Measurements from ENCODE around the gene CLTCL1.

DNA sequence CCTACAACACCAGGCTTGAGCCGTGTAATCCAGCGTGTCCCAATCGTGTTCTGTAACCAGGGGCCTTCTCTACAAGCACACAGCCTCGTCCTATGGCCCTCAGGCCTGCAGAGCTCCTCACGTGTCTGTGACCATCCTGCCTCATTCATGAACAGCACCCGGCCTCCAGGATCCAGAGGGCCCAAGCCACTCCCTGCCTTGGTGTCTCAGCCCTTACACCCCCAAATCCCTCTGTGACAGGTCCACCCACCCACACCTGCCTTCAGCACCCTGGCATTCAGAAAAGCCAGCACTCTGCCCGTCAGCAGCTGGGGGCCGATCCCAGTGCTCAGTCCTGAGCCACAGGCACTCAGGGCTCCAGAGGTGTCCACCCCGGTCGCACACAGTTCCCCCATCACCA, 154.6 kb downstream of the CLTCL1 start:
- TF ChIP-seq POLR2A (IDR thresholded peaks at IDR 0.05; ENCODE audit: borderline replicate concordance, extremely low read depth, insufficient read depth, insufficient read length) (no peak), EZH2 (IDR thresholded peaks at IDR 0.05) (no peak), ELF1 (IDR thresholded peaks at IDR 0.05; ENCODE audit: borderline replicate concordance, low read depth) (no peak), TCF7L2 (IDR thresholded peaks at IDR 0.05; ENCODE audit: borderline replicate concordance, extremely low read depth, insufficient read depth, insufficient read length) (no peak), POLR2AphosphoS5 (IDR thresholded peaks at IDR 0.05; ENCODE audit: low read depth, low read length) (no peak), ZNF274 (IDR thresholded peaks at IDR 0.05; ENCODE audit: low read depth, low read length) (no peak), SRF (IDR thresholded peaks at IDR 0.05; ENCODE audit: low read depth) (no peak), JUND (IDR thresholded peaks at IDR 0.05) (no peak), SIN3A (IDR thresholded peaks at IDR 0.05; ENCODE audit: low read depth) (no peak), EGR1 (IDR thresholded peaks at IDR 0.05; ENCODE audit: low read depth) (no peak)
- TF ChIP-seq, protein P1, sequence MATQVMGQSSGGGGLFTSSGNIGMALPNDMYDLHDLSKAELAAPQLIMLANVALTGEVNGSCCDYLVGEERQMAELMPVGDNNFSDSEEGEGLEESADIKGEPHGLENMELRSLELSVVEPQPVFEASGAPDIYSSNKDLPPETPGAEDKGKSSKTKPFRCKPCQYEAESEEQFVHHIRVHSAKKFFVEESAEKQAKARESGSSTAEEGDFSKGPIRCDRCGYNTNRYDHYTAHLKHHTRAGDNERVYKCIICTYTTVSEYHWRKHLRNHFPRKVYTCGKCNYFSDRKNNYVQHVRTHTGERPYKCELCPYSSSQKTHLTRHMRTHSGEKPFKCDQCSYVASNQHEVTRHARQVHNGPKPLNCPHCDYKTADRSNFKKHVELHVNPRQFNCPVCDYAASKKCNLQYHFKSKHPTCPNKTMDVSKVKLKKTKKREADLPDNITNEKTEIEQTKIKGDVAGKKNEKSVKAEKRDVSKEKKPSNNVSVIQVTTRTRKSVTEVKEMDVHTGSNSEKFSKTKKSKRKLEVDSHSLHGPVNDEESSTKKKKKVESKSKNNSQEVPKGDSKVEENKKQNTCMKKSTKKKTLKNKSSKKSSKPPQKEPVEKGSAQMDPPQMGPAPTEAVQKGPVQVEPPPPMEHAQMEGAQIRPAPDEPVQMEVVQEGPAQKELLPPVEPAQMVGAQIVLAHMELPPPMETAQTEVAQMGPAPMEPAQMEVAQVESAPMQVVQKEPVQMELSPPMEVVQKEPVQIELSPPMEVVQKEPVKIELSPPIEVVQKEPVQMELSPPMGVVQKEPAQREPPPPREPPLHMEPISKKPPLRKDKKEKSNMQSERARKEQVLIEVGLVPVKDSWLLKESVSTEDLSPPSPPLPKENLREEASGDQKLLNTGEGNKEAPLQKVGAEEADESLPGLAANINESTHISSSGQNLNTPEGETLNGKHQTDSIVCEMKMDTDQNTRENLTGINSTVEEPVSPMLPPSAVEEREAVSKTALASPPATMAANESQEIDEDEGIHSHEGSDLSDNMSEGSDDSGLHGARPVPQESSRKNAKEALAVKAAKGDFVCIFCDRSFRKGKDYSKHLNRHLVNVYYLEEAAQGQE (IDR thresholded peaks at IDR 0.05; ENCODE audit: low read depth) = no peak
- TF ChIP-seq, protein P2, sequence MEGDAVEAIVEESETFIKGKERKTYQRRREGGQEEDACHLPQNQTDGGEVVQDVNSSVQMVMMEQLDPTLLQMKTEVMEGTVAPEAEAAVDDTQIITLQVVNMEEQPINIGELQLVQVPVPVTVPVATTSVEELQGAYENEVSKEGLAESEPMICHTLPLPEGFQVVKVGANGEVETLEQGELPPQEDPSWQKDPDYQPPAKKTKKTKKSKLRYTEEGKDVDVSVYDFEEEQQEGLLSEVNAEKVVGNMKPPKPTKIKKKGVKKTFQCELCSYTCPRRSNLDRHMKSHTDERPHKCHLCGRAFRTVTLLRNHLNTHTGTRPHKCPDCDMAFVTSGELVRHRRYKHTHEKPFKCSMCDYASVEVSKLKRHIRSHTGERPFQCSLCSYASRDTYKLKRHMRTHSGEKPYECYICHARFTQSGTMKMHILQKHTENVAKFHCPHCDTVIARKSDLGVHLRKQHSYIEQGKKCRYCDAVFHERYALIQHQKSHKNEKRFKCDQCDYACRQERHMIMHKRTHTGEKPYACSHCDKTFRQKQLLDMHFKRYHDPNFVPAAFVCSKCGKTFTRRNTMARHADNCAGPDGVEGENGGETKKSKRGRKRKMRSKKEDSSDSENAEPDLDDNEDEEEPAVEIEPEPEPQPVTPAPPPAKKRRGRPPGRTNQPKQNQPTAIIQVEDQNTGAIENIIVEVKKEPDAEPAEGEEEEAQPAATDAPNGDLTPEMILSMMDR (IDR thresholded peaks at IDR 0.05 in 2 of 3, conservative IDR thresholded peaks at IDR 0.05 in 1 of 3; ENCODE audit: borderline replicate concordance in 1 of 3, insufficient read depth in 1 of 3, low read depth in 2 of 3, low read length in 2 of 3) = no peak
- TF ChIP-seq, protein P3, sequence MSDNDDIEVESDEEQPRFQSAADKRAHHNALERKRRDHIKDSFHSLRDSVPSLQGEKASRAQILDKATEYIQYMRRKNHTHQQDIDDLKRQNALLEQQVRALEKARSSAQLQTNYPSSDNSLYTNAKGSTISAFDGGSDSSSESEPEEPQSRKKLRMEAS (IDR thresholded peaks at IDR 0.05) = no peak
- TF ChIP-seq, protein P4, sequence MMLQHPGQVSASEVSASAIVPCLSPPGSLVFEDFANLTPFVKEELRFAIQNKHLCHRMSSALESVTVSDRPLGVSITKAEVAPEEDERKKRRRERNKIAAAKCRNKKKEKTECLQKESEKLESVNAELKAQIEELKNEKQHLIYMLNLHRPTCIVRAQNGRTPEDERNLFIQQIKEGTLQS (IDR thresholded peaks at IDR 0.05) = no peak
